HK-2 (cell line): ENCODE data around the gene ANKRD52.
"Not testable (repeated sequence)": the region's sequence is repeated elsewhere in the genome, so short reads cannot be mapped to it uniquely, and the experiment has no call there.

Experiments
- DNase-seq: peaks from one replicate; pipeline ENCODE4 v3.0.0-alpha.2; 2018; ENCODE audit not compliant: unreplicated experiment

ANKRD52 gene

GRCh38 chr12:56258068-56258819 lies at the start of gene ANKRD52:
TSS of gene ANKRD52 (minus strand) at chr12:56258384. CDS start at chr12:56258269, 115 bp downstream.
- DNase-seq = peak; percentile 76

GRCh38 chr12:56307221-56307965 lies 49.2 kb upstream of the ANKRD52 start:
- no peak for DNase-seq

- DNase-seq = no peak
Observed at GRCh38 chr12:56304872-56305590, 46.8 kb upstream of the ANKRD52 start.

GRCh38 chr12:56304276-56304675 lies 46.1 kb upstream of the ANKRD52 start:
- no peak for DNase-seq

GRCh38 chr12:56300644-56301464 lies 42.7 kb upstream of the ANKRD52 start:
- no peak for DNase-seq

- DNase-seq = peak; percentile 97
Observed at GRCh38 chr12:56299853-56300643, 41.9 kb upstream of the ANKRD52 start, which contains the start of gene CS. TSS of gene CS (minus strand) at chr12:56300330. CDS start at chr12:56300201, 129 bp downstream.

- no peak for DNase-seq
Observed at GRCh38 chr12:56299308-56299852, 41.2 kb upstream of the ANKRD52 start.

GRCh38 chr12:56298828-56299227 lies 40.6 kb upstream of the ANKRD52 start:
- no peak for DNase-seq

- DNase-seq = no peak
Observed at GRCh38 chr12:56297400-56297799, 39.2 kb upstream of the ANKRD52 start.

- no peak for DNase-seq
Observed at GRCh38 chr12:56296295-56296694, 38.1 kb upstream of the ANKRD52 start.

GRCh38 chr12:56293795-56294194 lies 35.6 kb upstream of the ANKRD52 start:
- no peak for DNase-seq

GRCh38 chr12:56288705-56289387 lies 30.7 kb upstream of the ANKRD52 start:
- DNase-seq = no peak

GRCh38 chr12:56286044-56286830 lies 28.1 kb upstream of the ANKRD52 start:
- no peak for DNase-seq

GRCh38 chr12:56284263-56284662 lies 26.1 kb upstream of the ANKRD52 start:
- not testable (repeated sequence) for DNase-seq

GRCh38 chr12:56282579-56282978 lies 24.4 kb upstream of the ANKRD52 start:
- DNase-seq = no peak

GRCh38 chr12:56282030-56282429 lies 23.8 kb upstream of the ANKRD52 start:
- no peak for DNase-seq

GRCh38 chr12:56280849-56281248 lies 22.7 kb upstream of the ANKRD52 start:
- DNase-seq = no peak

GRCh38 chr12:56278905-56279304 lies 20.7 kb upstream of the ANKRD52 start:
- no peak for DNase-seq

GRCh38 chr12:56274299-56274698 lies 16.1 kb upstream of the ANKRD52 start:
- DNase-seq = no peak
